ENCODE results near the gene TEX54. TPM values are rescaled to one million over a fixed set of nuclear protein-coding genes. Genes with fewer than 3 reads are reported as not detected.
"Not testable (repeated sequence)": the region's sequence is repeated elsewhere in the genome, so short reads cannot be mapped to it uniquely, and the experiment has no call there.

The TEX54 gene
- polyA plus RNA-seq, 1 donor: not detected

DNA sequence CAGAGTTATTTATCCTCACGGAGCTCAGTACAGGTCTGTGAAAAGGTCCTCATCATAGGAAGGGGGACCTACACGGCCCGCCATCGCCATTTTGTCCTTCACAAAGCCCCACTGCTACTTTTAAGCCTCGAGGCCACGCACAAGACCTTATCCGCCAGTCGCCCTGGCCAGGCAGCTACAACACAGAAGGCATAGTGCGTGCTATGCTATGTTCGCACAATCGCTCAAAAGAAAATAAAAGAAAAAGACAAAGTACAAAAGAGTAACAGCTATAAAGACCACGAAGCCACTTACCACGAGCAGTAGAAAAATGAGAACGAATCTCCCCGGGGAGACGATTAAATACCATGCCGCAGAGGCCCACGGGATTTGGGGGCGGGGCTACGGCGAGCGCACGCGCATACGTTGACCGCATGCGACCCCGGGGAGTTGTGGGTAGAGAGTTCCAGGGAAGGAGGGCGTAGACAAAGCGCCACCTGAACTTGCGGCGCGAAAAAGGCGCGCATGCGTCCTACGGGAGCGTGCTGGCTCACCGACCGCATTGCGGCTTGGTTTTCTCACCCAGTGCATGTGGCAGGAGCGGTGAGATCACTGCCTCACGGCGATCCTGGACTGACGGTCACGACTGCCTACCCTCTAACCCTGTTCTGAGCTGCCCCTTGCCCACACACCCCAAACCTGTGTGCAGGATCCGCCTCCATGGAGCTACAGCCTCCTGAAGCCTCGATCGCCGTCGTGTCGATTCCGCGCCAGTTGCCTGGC, 23.1 kb upstream of the TEX54 start:
- peak; percentile 97 for DNase-seq

DNA sequence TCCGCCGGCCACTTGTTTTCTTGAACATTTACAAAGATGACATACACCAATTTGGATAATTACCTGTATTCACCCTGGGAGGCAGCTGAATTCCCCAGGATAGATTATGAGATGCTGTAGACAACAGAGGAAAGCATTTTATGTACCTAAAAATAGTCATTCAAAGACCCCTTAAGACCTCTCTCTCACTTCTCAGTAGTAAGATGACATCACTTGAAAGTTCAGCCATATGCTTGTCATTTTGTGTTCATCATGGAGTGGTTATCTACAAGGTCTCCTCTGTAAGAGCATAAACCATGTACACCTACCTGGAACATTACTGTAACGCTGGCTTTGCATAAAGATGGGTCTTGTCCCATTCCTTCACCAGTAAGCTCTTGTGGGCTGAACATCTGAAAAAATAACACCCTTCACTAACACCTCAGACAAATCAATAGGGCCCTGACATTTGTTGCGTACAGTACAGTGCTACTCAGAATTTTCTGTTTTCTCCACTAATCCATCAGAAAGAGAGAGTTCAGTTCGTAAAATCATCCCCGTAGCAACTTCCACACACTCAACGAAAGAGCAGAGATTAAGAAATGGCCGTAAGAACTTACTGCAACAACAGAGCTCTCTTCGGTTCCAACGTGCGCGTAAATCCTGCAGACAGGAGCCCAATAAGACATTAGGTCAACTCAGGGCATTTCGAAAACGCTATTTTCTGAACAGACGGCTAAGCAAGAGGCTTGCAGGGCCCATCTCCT, 22.4 kb upstream of the TEX54 start:
- DNase-seq: no peak

DNA sequence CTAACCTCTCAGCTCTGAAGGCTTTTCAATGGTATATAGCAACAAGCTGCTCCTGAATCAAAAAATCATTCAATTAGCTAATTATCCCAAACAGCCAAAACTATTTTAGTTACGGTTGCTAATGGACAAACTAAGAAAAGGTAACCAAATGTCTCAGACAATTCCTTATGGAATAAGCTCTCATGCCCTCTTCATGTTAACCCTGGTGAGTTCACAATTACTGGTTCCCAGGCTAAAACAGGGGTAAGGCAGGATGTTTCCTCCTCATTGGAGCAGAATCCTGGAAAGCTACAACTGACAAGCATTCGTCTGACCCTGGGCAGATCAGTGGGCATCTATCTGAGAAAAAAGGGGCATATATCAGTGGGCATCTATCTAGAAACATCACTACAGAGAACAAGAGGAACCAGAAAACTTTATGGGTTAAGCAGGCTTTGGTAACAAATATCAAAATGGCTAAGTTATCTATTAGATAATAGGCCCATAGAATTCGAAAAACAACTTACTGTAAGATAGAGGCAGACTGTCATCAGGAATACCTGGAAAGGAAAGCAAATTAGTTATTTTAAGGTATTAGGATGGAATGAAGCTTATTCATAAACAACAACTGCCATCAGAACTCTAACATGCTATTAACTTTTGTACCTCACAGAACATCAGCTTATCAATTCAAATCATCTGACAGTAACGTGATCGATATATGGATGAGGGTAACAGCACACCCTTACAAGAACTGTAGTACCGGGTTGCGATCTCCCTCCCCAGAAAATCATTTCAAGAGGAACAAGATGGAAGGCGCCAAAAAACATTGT, 21.6 kb upstream of the TEX54 start:
- DNase-seq: no peak

DNA sequence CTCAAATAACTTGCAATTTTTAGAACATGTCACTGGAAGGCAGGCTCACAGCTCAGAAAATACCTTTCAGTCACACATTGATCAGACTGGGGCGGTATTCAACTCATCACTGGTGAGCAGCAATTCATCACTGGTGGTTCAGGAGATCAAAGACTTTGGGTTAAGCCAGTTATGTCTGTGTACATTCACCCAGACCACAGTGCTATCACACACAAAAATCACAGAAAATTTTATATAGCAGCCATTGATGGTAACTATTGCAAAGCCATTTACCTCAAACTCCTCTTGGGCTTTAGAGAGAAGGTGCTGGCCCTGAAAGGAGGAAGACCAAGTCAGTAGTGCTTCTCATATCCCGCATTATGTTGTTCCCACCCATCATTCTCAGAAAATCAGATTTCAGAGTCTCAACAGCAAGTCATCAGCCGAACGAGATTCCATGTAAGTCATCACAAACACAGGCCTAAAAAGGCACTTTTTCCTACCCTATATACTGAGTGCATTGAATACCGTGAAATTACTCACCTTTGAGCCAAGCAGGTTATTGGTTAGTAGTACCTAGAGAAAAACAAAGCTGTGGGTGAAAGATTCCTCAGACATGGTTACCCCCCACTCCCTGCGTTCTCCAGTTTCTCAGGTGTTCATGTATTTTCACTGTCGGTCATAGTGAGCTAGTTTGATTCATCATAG, 20.8 kb upstream of the TEX54 start:
- no peak for DNase-seq

DNA sequence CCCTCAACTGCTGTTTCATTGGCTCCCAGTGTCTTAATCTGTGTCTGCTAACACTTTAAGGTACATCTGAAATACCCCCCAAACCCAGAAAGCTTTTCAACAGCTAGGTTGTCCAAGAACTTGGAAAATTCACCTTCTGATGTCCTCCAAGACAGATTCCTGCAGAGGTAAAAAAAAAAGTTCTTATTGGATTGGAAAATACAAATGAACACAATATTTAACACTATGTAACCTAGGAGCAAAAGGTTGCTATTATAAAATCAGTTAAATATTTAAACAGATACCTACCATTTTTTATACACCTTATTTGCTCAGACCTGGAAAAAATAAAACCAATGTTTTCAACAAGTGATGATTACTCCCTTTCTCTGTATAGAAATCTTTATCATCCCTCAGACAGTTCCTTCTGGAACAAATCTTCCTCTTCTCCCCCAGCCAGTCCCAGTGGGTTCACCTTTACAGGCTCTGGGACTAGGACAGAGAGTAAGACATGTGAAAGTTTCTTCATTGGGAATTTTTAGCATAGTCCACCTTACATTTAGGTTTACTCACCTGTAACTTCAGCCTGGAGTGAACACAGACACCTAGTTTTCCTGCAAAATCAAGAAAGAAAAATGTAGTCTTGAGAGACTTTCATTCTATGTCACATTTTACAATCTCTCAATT, 20.0 kb upstream of the TEX54 start:
- DNase-seq: no peak

DNA sequence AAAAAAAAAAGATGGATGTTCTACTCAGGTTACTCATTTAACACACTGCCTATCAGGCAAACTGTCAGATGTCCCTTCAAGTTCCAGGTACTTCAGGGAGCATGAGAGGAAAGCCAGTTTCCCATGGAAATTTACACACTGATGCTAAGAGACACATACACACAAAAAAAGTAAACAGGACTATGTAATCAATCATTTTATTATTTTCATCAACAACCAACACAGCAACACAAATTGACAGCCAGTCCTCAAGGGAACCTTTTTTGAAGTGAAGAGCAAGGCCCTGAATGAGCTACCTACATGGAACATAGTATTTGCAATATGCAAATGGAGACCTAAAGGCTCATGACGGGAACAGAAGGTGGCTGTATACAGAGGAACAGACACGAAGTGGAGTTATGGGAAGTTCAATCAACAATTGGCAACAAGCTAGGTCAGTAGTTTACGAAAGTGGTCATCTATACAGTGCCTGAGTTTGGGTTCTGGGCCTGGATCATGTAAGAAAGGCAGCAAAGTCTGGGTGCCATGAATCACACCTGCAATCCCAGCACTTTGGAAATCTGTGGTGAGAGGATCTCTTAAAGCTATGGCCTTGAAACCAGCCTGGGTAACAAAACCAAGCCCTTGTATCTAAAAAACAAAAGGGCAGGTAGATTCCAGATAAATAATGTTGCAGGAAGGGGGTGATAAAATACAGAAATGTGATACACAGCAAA, 19.3 kb upstream of the TEX54 start:
- DNase-seq: no peak

DNA sequence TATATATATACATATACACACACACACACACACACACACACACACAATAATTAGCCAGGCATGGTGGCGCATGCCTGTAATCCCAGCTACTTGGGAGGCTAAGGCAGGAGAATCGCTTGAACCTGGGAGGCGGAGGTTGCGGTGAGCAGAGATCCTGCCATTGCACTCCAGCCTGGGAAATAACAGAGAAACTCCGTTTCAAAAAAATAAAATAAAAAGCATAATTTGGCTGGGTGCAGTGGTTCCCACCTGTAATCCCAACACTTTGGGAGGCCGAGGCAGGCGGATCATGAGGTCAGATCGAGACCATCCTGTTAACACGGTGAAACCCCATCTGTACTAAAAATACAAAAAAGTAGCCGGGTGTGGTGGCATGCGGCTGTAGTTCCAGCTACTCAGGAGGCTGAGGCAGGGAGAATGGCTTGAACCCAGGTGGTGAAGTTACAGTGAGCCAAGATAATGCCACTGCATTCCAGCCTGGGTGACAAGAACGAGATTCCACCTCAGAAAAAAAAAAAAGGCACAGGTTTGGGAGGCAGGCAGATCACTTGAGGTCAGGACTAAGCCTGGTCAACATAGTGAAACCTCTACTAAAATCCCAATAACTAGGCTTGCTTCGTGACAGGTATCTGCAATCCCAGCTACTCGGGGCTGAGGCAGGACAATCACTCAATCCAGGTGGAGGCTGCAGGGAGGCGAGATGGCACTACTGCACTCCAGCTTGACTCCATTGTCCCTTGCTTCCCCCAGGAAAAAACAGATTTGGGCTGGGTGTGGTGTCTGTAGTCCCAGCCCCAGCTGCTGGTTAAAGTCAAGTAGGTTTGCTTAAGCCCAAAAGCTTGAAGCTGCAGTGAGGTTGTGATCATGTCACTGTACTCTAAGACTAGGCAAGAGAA, 18.5 kb upstream of the TEX54 start:
- no peak for DNase-seq

DNA sequence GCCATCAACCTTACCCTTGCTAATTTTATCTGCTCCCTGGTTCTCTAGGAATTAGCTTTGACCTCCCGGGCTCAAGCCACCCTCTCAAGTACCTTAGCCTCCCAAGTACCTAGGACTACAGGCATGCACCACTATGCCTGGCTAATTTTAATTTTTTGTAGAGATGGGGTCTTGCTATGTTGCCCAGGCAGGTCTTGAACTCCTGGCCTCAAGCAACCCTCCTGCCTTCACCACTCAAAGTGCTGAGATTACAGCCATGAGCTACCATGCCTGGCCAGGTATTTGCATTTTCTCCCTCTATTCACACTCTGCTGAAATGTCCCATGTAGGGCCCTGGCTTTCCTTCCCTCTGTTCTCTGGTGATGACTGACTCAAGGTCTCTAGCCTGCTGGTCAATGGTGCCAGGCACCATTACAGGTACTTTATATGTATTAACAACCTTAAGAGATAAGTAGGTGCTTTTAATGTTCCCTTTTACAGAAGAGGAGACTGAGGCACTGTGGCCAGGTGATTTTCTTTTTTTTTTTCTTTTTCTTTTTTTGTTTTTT, 15.2 kb upstream of the TEX54 start:
- no peak for DNase-seq

DNA sequence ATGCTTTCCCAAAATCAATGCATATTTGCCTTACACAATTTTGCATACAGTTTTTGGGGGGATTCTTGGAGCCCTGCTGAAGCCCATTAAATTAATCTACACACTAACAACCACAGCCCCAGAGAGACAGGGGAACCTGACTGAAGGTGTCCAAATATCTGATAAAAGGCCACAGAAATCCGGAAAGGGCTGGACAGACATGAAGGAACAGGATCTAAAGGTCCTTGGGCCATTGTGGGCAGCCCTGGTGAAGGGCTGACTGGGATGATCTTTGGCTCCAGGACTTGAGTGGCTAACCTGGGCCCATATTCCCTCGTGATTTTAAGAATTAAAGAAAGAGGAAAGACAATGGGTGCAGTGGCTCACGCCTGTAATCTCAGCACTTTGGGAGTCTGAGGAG, 13.5 kb upstream of the TEX54 start:
- no peak for DNase-seq

DNA sequence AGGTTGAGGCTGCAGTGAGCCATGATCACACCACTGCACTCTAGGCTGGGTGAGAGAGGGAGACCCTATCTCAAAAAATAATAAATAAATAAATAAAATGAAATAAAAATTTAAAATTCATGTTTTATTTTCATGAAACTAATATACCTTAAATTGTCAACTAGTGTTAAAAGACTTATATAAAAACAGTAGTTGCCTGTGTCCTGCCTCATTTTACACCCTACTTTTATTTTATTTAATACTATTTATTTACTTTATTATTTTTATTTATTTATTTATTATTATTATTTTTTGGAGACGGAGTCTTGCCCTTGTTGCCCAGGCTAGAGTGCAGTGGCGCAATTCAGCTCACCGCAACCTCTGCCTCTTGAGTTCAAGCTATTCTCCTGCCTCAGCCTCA, 11.5 kb upstream of the TEX54 start:
- DNase-seq: no peak

DNA sequence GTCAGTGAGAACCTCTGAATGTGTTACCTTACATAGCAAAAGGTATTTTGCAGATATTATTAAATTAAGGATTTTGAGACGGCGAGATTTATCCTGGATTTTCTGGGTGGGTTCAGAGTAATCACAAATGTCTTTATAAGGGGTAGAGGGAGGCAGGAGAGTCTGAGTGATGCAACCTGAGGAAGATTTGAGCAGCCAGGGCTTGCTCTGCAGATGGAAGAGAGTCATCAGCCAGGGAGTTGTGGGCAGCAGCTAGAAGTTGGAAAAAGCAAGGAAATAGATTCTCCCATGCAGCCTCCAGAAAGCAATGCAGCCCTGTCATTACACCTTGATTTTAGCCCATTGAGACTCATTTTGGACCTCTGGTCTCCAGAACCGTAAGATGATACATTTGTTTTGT, 10.8 kb upstream of the TEX54 start:
- DNase-seq: no peak

DNA sequence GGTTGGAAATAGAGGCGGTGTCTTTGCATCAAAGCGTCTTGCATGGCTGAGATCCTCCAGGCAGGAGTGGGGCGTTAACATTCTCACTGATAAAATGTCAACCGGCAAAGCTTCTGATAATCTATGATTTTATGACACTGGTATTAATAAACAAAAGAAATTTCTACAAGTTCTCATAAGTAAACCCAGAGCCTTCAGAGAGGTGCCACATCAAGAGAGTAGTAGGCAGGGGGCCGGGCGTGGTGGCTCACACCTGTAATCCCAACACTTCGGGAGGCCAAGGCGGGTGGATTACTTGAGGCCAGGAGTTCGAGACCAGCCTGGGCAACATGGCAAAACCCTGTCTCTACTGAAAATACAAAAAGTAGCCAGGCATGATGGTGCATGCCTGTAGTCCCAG, 10.2 kb upstream of the TEX54 start:
- DNase-seq: not testable (repeated sequence)

DNA sequence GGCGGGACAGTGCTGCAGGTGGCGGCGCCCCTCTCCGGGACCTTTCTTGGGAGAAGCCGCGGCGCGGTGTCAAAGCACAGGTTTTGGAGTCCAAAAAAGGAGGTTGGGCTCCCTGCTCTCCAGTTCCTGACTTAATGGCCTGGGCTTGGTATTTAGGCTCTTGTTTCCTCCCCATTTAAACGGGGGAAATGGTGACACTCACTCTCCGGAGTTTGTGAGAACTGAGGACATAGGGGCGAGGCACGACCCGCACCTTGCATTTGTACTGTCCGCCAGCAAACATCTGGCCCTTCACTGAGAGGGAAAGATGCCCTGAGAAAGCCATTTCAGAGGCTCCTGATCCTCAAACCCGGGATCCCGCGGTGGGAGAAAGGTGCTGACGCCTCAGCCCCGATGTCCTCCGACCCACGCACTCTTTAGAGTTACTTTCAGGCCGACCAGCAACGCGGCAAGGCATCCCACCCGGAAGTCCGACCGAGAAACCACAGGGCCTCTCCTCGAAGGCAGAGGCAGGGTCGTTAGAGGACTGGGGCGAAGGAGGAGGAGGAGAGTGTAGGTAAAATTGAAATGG, 9.6 kb upstream of the TEX54 start:
- no peak for DNase-seq

DNA sequence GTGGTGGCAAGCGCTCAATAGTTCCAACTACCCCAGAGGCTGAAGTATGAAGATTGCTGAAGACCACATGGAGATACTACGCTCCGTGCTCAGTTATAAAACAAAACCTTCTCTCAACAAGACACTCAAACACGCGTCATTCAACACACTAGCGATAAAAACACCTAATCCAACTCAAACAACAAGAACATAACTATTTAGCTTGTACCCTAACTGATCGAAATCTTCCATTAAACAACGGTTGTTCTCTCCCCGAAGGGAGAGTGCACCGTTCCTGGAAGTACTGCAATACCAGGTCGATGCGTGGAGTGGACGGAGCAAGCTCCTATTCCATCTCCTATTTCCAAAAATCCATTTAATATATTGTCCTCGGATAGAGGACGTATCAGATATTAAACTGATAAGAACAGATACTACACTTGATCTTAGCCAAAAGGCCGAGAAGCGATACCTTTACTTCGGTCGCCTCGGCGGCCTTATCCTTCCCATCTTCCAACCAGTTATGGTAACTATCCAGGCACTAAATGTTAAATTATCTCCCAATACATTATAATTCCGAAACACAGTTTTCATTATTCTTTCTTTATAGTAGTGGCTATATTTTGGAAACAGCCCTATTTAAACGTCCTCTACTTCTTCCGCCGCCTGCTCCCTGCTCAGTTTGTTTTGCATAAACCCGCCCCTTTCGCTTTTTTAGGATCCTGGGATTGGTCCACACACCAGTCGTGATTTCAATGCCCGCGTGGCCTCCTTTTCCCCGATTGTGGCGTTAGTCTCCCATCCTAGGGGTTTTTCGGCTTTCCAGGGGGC, 8.9 kb upstream of the TEX54 start:
- DNase-seq: peak; percentile 96

DNA sequence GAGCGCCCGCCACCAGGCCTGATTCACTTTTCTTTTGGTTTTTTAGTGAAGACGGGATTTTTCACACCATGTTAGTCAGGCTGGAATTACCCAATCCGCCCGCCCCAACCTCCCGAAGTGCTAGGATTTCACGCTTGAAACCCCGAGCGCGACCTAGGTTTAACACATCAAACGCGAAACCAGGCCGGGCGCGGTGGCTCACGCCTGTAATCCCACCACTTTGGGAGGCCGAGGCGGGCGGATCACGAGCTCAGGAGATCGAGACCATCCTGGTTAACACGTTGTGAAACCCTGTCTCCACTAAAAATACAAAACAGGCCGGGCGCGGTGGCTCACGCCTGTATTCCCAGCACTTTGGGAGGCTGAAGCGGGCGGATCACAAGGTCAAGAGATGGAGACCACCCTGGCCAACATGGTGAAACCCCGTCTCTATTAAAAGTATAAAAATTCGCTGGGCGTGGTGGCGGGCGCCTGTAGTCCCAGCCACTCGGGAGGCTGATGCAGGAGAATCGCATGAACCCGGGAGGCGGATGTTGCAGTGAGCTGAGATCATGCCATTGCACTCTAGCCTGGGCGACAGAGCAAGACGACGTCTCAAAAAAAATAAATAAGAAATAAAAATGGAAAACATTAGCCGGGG, 8.2 kb upstream of the TEX54 start:
- not testable (repeated sequence) for DNase-seq

DNA sequence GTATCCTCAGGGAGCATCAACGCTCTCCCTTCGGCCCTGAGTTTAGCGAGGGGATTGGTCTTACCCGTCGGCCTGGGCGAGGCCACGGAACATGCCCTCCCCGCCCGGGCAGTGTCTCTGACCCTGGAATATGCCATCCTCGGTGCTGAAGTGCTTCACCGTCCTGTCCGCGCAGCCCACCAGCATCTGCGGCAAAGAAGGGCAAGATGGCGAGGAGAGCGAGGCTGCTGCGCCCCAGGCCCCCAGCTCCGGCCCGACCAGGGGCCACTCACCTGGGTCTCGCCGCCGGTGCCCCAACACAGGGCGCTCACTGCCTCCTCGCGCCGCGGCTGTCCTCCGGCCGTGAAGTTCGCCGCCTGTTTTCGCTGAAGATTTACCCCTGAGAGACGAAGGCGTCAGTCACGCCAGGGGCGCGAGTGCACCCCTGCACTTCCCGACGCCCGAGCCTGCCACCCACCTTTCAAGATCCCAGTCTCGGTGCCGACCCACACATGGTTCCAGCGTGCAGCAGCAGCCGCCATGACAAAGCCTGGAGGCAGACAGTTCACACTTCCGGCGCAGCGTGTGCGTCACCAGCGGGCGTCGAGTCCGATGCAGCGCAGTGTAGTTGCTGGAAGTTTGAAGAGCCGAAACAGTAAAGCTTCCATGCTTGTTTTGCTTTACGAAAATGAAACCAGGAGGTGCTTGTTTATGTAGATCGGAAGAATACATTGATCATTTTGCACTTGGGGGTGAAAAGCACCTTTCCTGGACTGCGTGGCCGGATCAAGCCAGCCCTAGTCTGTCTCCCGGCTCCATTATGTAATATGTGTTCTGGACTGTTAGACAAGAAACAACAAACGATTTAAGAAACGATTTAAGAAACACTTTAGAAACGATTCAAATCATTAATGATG, 6.7 kb upstream of the TEX54 start, which contains the start of gene WDR74:
Gene WDR74, minus strand, starts transcription at position 541 of the 896 bp plus-strand sequence. Its CDS starts 20 bp downstream, at position 521.
- peak; percentile 94 for DNase-seq

DNA sequence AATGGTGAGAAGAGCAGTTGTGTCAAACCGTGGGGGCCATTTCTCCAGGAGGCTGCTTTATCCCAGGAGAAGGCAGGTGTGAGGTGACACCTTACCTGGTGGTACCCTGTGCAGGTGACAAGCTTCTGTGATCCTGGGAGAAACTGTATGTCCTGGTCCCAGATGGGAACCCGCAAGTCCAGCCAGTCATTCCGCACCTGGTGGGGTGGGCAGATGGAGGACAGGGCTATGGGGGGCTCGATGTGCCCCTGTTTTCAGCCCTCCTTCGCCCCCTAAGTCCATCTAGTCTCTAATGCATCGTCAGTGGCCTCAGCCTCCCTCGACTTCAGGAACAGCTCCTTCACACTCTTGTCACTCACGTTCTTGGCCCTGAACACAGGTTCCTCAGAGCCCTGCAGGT, 2.7 kb upstream of the TEX54 start:
- DNase-seq: no peak
